ENCODE data around the gene KTI12. TPM values are rescaled to one million over a fixed set of nuclear protein-coding genes. Genes with fewer than 3 reads are reported as not detected.
"Not testable (repeated sequence)": the region's sequence is repeated elsewhere in the genome, so short reads cannot be mapped to it uniquely, and the experiment has no call there.

The KTI12 gene
- total RNA-seq (2021) (12.4 and 17.1 TPM in 2 replicates), Bru-seq, nascent RNA (percentile 82 among the genes with signal in this experiment), BruChase-seq, experiment 1, labeled RNA remaining after a 2-hour chase (percentile 87 among the genes with signal in this experiment), BruChase-seq, experiment 2, labeled RNA remaining after a 6-hour chase (percentile 74 among the genes with signal in this experiment)
- long read RNA-seq, transcript KTI12-201 (1 exons, 1,714 nt), result major isoform, 46 of 46 reads
- long read RNA-seq, partial matches to known transcripts, result 0 of 46 reads
- long read RNA-seq, other reads (novel, unspliced or antisense), result 0 of 46 reads

GRCh38 chr1:52033190-52034049, at the start of gene KTI12:
KTI12 (minus strand) TSS chr1:52033810; CDS start chr1:52033761, 49 bp downstream.
- intact Hi-C loops (cut with micrococcal nuclease; ENCODE audit: unreplicated experiment), result no loop called here
- CTCF ChIA-PET, result no interaction called here
- no TSS peak for BruUV-seq (replicated peaks)
- POLR2A ChIA-PET (ENCODE audit: low non-redundant PET), result no interaction called here
- peak; percentile 96 for DNase-seq (ENCODE audit: low spot score)
- Histone ChIP-seq H3K27ac (ENCODE audit: low read depth, low read length, poor library complexity, severe bottlenecking) (peak within 1 kb of the TSS; percentile 84), H3K4me3 (ENCODE audit: low read depth, low read length, poor library complexity, severe bottlenecking) (peak within 1 kb of the TSS; percentile 81), H3K27me3 (replicated peaks; ENCODE audit: insufficient read depth, low read depth, low read length, poor library complexity) (no peaks in the 10 kb centered on the region), H3K4me1 (ENCODE audit: insufficient read depth, low read length, poor library complexity, severe bottlenecking) (peaks cover 17% of the 10 kb centered on the region), H3K36me3 (ENCODE audit: insufficient read depth, low read length, poor library complexity, severe bottlenecking) (peaks cover 3% of the 10 kb centered on the region), H3K9me3 (ENCODE audit: low read depth, low read length, poor library complexity, severe bottlenecking) (no peaks in the 10 kb centered on the region)
- TF ChIP-seq CTCF (conservative IDR thresholded peaks at IDR 0.05; ENCODE audit: low read depth, low read length), result no peak
- no peak for TF ChIP-seq EZH2 (IDR thresholded peaks at IDR 0.05; ENCODE audit: borderline replicate concordance, low read depth, low read length, poor library complexity, severe bottlenecking)

GRCh38 chr1:52080014-52080415, 46.4 kb upstream of the KTI12 start:
- no peaks in the 10 kb centered on the region for H3K4me1 ChIP-seq (ENCODE audit: insufficient read depth, low read length, poor library complexity, severe bottlenecking)
- H3K27me3 ChIP-seq (replicated peaks; ENCODE audit: insufficient read depth, low read depth, low read length, poor library complexity), result no peaks in the 10 kb centered on the region
- no peaks in the 10 kb centered on the region for H3K9me3 ChIP-seq (ENCODE audit: low read depth, low read length, poor library complexity, severe bottlenecking)
- H3K36me3 ChIP-seq (ENCODE audit: insufficient read depth, low read length, poor library complexity, severe bottlenecking), result peaks cover 18% of the 10 kb centered on the region
- TF ChIP-seq EZH2 (IDR thresholded peaks at IDR 0.05; ENCODE audit: borderline replicate concordance, low read depth, low read length, poor library complexity, severe bottlenecking) (no peak), CTCF (conservative IDR thresholded peaks at IDR 0.05; ENCODE audit: low read depth, low read length) (no peak)
- intact Hi-C loops (cut with micrococcal nuclease; ENCODE audit: unreplicated experiment), result no loop called here
- CTCF ChIA-PET, result no interaction called here
- H3K4me3 ChIP-seq (ENCODE audit: low read depth, low read length, poor library complexity, severe bottlenecking), result no peak overlapping the region
- POLR2A ChIA-PET (ENCODE audit: low non-redundant PET), result no interaction called here
- DNase-seq (ENCODE audit: low spot score), result no peak
- no peak overlapping the region for H3K27ac ChIP-seq (ENCODE audit: low read depth, low read length, poor library complexity, severe bottlenecking)
- BruUV-seq (replicated peaks), result no TSS peak

GRCh38 chr1:52077277-52077676, 43.7 kb upstream of the KTI12 start:
- H3K4me3 ChIP-seq (ENCODE audit: low read depth, low read length, poor library complexity, severe bottlenecking); POLR2A ChIA-PET (ENCODE audit: low non-redundant PET); H3K27me3 ChIP-seq (replicated peaks; ENCODE audit: insufficient read depth, low read depth, low read length, poor library complexity); DNase-seq (ENCODE audit: low spot score); BruUV-seq (replicated peaks); CTCF ChIA-PET; H3K9me3 ChIP-seq (ENCODE audit: low read depth, low read length, poor library complexity, severe bottlenecking); H3K4me1 ChIP-seq (ENCODE audit: insufficient read depth, low read length, poor library complexity, severe bottlenecking); intact Hi-C loops (cut with micrococcal nuclease; ENCODE audit: unreplicated experiment); H3K27ac ChIP-seq (ENCODE audit: low read depth, low read length, poor library complexity, severe bottlenecking): not testable (repeated sequence)
- peaks cover 20% of the 10 kb centered on the region for H3K36me3 ChIP-seq (ENCODE audit: insufficient read depth, low read length, poor library complexity, severe bottlenecking)

Data from A673 (cell line).